ENCODE measurements around the gene MARCHF5. TPM values are rescaled to one million over a fixed set of nuclear protein-coding genes. Genes with fewer than 3 reads are reported as not detected.

The MARCHF5 gene
- total and polyA plus RNA-seq, 10 of the 15 experiments (the other 5 are each of a cell fraction or from before 2014, with no cell fraction given): 4.8 to 46.8 (median 19.0) TPM

GRCh38 chr10:92274071-92274470, 16.9 kb upstream of the MARCHF5 start:
- Histone ChIP-seq H3K36me3 (ENCODE audit: control insufficient read depth in 2 of 2, insufficient read depth in 2 of 2, low read length in 1 of 2) (no peaks in the 10 kb centered on the region), H2AFZ (ENCODE audit: control insufficient read depth, low read depth, low read length) (no peak overlapping the region), H3K27ac (ENCODE audit: control insufficient read depth, insufficient read depth) (no peak overlapping the region), H3K9ac (ENCODE audit: control insufficient read depth, insufficient read depth, low read length) (no peak overlapping the region), H3K79me2 (ENCODE audit: control insufficient read depth, insufficient read depth, low read length) (no peaks in the 10 kb centered on the region), H3K4me2 (ENCODE audit: control insufficient read depth, insufficient read depth) (no peak overlapping the region), H3K4me1 (ENCODE audit: control insufficient read depth, insufficient read depth, low read length) (peaks cover under 1% of the 10 kb centered on the region; the same call in 1 of the 2 replicates), H3K27me3 (replicated peaks in 1 of 2; ENCODE audit: control insufficient read depth in 2 of 2, insufficient read depth in 2 of 2, low read length in 1 of 2) (no peaks in the 10 kb centered on the region), H3K4me3 (no peak overlapping the region), H4K20me1 (ENCODE audit: control insufficient read depth, insufficient read depth) (no peaks in the 10 kb centered on the region), H3K9me3 (replicated peaks; ENCODE audit: control insufficient read depth, insufficient read depth, low read length) (no peaks in the 10 kb centered on the region; the same call in 2 of the 3 replicates)
- in situ Hi-C loops (cut with MboI) (no loop called here), intact Hi-C loops (cut with micrococcal nuclease; ENCODE audit: unreplicated experiment) (no loop called here)
- no peak for TF ChIP-seq BCL11A (IDR thresholded peaks at IDR 0.05; ENCODE audit: low read depth, low read length)
- ChIA-PET POLR2A (interaction anchor here (1.0 kb wide), 1 partner anchor 88 kb away, joined by 3 read pairs; no protein-coding TSS in a partner anchor), RAD21 (ENCODE audit: unreplicated experiment) (no interaction called here), SMC1A (ENCODE audit: uncharacterized antibody, unreplicated experiment) (interaction anchor here (0.6 to 3.1 kb wide), 3 partner anchors 16 to 173 kb away, joined by 3 to 10 read pairs (median 3); no protein-coding TSS in a partner anchor), CTCF (interaction anchor here (0.9 to 1.9 kb wide), 4 partner anchors 9 to 146 kb away, joined by 3 to 6 read pairs (median 4); no protein-coding TSS in a partner anchor)
- FAIRE-seq (no peak), DNase-seq (ENCODE audit: low read depth, low spot score) (no peak), ATAC-seq (no peak)
- WGBS (ENCODE audit: insufficient coverage, insufficient replicate concordance, low lambda C conversion rate, missing lambda C conversion rate): 86% methylated on average over 3 of the region's 3 CpGs
- no TSS peak for BruUV-seq (replicated peaks)

GRCh38 chr10:92278996-92279696, 11.8 kb upstream of the MARCHF5 start:
- H4K20me1 ChIP-seq (ENCODE audit: control insufficient read depth, insufficient read depth): no peaks in the 10 kb centered on the region
- FAIRE-seq: no peak
- SMC1A ChIA-PET (ENCODE audit: uncharacterized antibody, unreplicated experiment): interaction anchor here (1.5 to 2.0 kb wide), 2 partner anchors 12 to 68 kb away, joined by 3 to 10 read pairs; partner anchors contain the start of genes CPEB3 and MARCHF5
- intact Hi-C loops (cut with micrococcal nuclease; ENCODE audit: unreplicated experiment): no loop called here
- no peaks in the 10 kb centered on the region for H3K79me2 ChIP-seq (ENCODE audit: control insufficient read depth, insufficient read depth, low read length)
- peaks cover 2% of the 10 kb centered on the region; the same call in 1 of the 2 replicates for H3K4me1 ChIP-seq (ENCODE audit: control insufficient read depth, insufficient read depth, low read length)
- H3K4me2 ChIP-seq (ENCODE audit: control insufficient read depth, insufficient read depth): no peak overlapping the region
- WGBS (ENCODE audit: insufficient coverage, insufficient replicate concordance, low lambda C conversion rate, missing lambda C conversion rate): 73% methylated on average over 4 of the region's 4 CpGs
- no peak for ATAC-seq
- no peaks in the 10 kb centered on the region for H3K36me3 ChIP-seq (ENCODE audit: control insufficient read depth in 2 of 2, insufficient read depth in 2 of 2, low read length in 1 of 2)
- RAD21 ChIA-PET (ENCODE audit: unreplicated experiment): no interaction called here
- POLR2A ChIA-PET: interaction anchor here (1.0 kb wide), 2 partner anchors 10 to 11 kb away, joined by 3 to 4 read pairs; no protein-coding TSS in a partner anchor
- no TSS peak for BruUV-seq (replicated peaks)
- in situ Hi-C loops (cut with MboI): no loop called here
- no peaks in the 10 kb centered on the region for H3K9me3 ChIP-seq (replicated peaks; ENCODE audit: control insufficient read depth, insufficient read depth, low read length)
- H3K27me3 ChIP-seq (replicated peaks in 1 of 2; ENCODE audit: control insufficient read depth in 2 of 2, insufficient read depth in 2 of 2, low read length in 1 of 2): no peaks in the 10 kb centered on the region
- H3K27ac ChIP-seq (ENCODE audit: control insufficient read depth, insufficient read depth): no peak overlapping the region
- H3K4me3 ChIP-seq: no peak overlapping the region
- TF ChIP-seq NR2C1 (IDR thresholded peaks at IDR 0.05): no peak
- no peak for TF ChIP-seq CUX1 (IDR thresholded peaks at IDR 0.05; ENCODE audit: insufficient replicate concordance, low read depth, low read length)
- no peak overlapping the region for H3K9ac ChIP-seq (ENCODE audit: control insufficient read depth, insufficient read depth, low read length)
- CTCF ChIA-PET: no interaction called here
- DNase-seq (ENCODE audit: low read depth, low spot score): no peak
- H2AFZ ChIP-seq (ENCODE audit: control insufficient read depth, low read depth, low read length): no peak overlapping the region

Measured in GM12878 (cell line).